WTC11 (cell line): ENCODE results near the gene SART1. TPM values are rescaled to one million over a fixed set of nuclear protein-coding genes. Genes with fewer than 3 reads are reported as not detected.

Experiments used
- ATAC-seq: fragments of 200-7000 bp; cut with Tn5 transposase; 2 replicates; pipeline ENCODE4 v1.10.0; 2021; ENCODE audit warnings: mild to moderate bottlenecking, moderate library complexity
- CTCF ChIA-PET: fragments of 300-600 bp; sonication (Branson Sonifier 250); formaldehyde crosslinking; loops from one replicate; lab custom pipeline; 2021; ENCODE audit warnings: antibody characterized with exemption; lab: Charles Lee
- POLR2A ChIA-PET: fragments of 350-600 bp; sonication (Branson Sonifier 250); formaldehyde crosslinking; loops from one replicate; lab custom pipeline; 2021; ENCODE audit warnings: antibody characterized with exemption; lab: Charles Lee
- DNase-seq: peaks from one replicate; pipeline ENCODE4 v3.0.0; 2021; ENCODE audit warnings: low spot score
- H3K27ac Mint-ChIP-seq: 2 replicates; pipeline ENCODE4 v1.8.0; 2021; ENCODE audit warnings: mixed read lengths
- H3K27me3 Mint-ChIP-seq: 2 replicates; pipeline ENCODE4 v1.8.0; 2021; ENCODE audit warnings: low read depth, mild to moderate bottlenecking, moderate library complexity, mixed read lengths
- H3K36me3 Mint-ChIP-seq: 2 replicates; pipeline ENCODE4 v1.8.0; 2021; ENCODE audit warnings: mixed read lengths
- H3K4me1 Mint-ChIP-seq: 2 replicates; pipeline ENCODE4 v1.8.0; 2022; ENCODE audit warnings: mixed read lengths
- H3K4me3 Mint-ChIP-seq: 2 replicates; pipeline ENCODE4 v1.8.0; 2021; ENCODE audit warnings: mild to moderate bottlenecking, moderate library complexity, mixed read lengths
- H3K9me3 Mint-ChIP-seq: 2 replicates; pipeline ENCODE4 v1.8.0; 2021; ENCODE audit warnings: mixed read lengths
- CREM ChIP-seq: sonication (generic); formaldehyde crosslinking; IDR thresholded peaks from 2 replicates; pipeline ENCODE4 v1.8.1; 2022; ENCODE audit warnings: mild to moderate bottlenecking, missing genetic modification reagents, moderate library complexity
- E2F4 ChIP-seq: sonication (generic); formaldehyde crosslinking; IDR thresholded peaks from 2 replicates; pipeline ENCODE4 v1.8.1; 2022; ENCODE audit warnings: low read depth, mild to moderate bottlenecking, moderate library complexity, missing genetic modification reagents, borderline replicate concordance
- ESRRA ChIP-seq: sonication (generic); formaldehyde crosslinking; IDR thresholded peaks from 2 replicates; pipeline ENCODE4 v1.8.1; 2022; ENCODE audit warnings: mild to moderate bottlenecking, missing genetic modification reagents, borderline replicate concordance
- FOXJ3 ChIP-seq: sonication (generic); formaldehyde crosslinking; IDR thresholded peaks from 2 replicates; pipeline ENCODE4 v1.9.0; 2021; ENCODE audit warnings: missing genetic modification reagents, mild to moderate bottlenecking, borderline replicate concordance
- FOXK1 ChIP-seq: sonication (generic); formaldehyde crosslinking; IDR thresholded peaks from 2 replicates; pipeline ENCODE4 v1.8.0; 2022; ENCODE audit warnings: mild to moderate bottlenecking, moderate library complexity, missing genetic modification reagents
- FOXP1 ChIP-seq: sonication (generic); formaldehyde crosslinking; IDR thresholded peaks from 2 replicates; pipeline ENCODE4 v1.8.0; 2022; ENCODE audit warnings: missing genetic modification reagents, mild to moderate bottlenecking, moderate library complexity, borderline replicate concordance
- GABPB1 ChIP-seq: sonication (generic); formaldehyde crosslinking; IDR thresholded peaks from 2 replicates; pipeline ENCODE4 v1.8.1; 2023; ENCODE audit warnings: mild to moderate bottlenecking, missing genetic modification reagents
- GTF2I ChIP-seq: fragments of 250-450 bp; sonication (Bioruptor Pico); conservative IDR thresholded peaks from 2 replicates; pipeline ENCODE4 v1.4.0; 2021; ENCODE audit warnings: mild to moderate bottlenecking
- IRF1 ChIP-seq: sonication (generic); formaldehyde crosslinking; IDR thresholded peaks from 2 replicates; pipeline ENCODE4 v1.8.0; 2023; ENCODE audit warnings: missing genetic modification reagents
- JAZF1 ChIP-seq: fragments of 250-450 bp; sonication (Bioruptor Pico); IDR thresholded peaks from 2 replicates; pipeline ENCODE4 v1.9.0; 2021; ENCODE audit warnings: moderate library complexity, mild to moderate bottlenecking, inconsistent platforms
- KAT7 ChIP-seq: sonication (generic); formaldehyde crosslinking; IDR thresholded peaks from 2 replicates; pipeline ENCODE4 v1.8.1; 2023; ENCODE audit warnings: missing genetic modification reagents, mild to moderate bottlenecking, borderline replicate concordance
- MAX ChIP-seq: sonication (generic); formaldehyde crosslinking; IDR thresholded peaks from 2 replicates; pipeline ENCODE4 v1.8.0; 2022; ENCODE audit warnings: mild to moderate bottlenecking, missing genetic modification reagents
- NR2C2 ChIP-seq: sonication (generic); formaldehyde crosslinking; IDR thresholded peaks from 2 replicates; pipeline ENCODE4 v1.8.0; 2022; ENCODE audit warnings: mild to moderate bottlenecking, missing genetic modification reagents
- SMAD4 ChIP-seq: sonication (generic); formaldehyde crosslinking; IDR thresholded peaks from 2 replicates; pipeline ENCODE4 v1.8.0; 2022; ENCODE audit warnings: mild to moderate bottlenecking, missing genetic modification reagents
- TP53 ChIP-seq: sonication (generic); formaldehyde crosslinking; IDR thresholded peaks from 2 replicates; pipeline ENCODE4 v1.8.1; 2023; ENCODE audit warnings: mild to moderate bottlenecking, missing genetic modification reagents
- USF1 ChIP-seq: sonication (generic); formaldehyde crosslinking; IDR thresholded peaks from 2 replicates; pipeline ENCODE4 v1.8.0; 2022; ENCODE audit warnings: mild to moderate bottlenecking, missing genetic modification reagents
- ZMAT4 ChIP-seq: fragments of 250-450 bp; sonication (Bioruptor Pico); IDR thresholded peaks from 2 replicates; pipeline ENCODE4 v1.9.0; 2021; ENCODE audit warnings: mild to moderate bottlenecking
- ZNF263 ChIP-seq: sonication (generic); formaldehyde crosslinking; IDR thresholded peaks from 2 replicates; pipeline ENCODE4 v1.8.1; 2022; ENCODE audit warnings: low read depth, mild to moderate bottlenecking, moderate library complexity, missing genetic modification reagents
- ZNF532 ChIP-seq: fragments of 250-450 bp; sonication (Bioruptor Pico); IDR thresholded peaks from 2 replicates; pipeline ENCODE4 v1.9.0; 2021; ENCODE audit warnings: mild to moderate bottlenecking, borderline replicate concordance
- ZNF671 ChIP-seq: fragments of 250-450 bp; sonication (Bioruptor Pico); IDR thresholded peaks from 2 replicates; pipeline ENCODE4 v1.8.0; 2021; ENCODE audit warnings: mild to moderate bottlenecking
- total RNA-seq: library from RNA; stranded (reverse); gene quantifications from 3 replicates; pipeline ENCODE4 v1.2.3, GENCODE V29; 2021

Gene SART1
- total RNA-seq, 1 experiment from 2014 or later = 57.0 TPM

- Mint-ChIP-seq H3K36me3 (peaks cover 12% of the 10 kb centered on the region), H3K4me3 (peak overlapping the region; percentile 82), H3K27ac (no peak overlapping the region), H3K27me3 (no peaks in the 10 kb centered on the region), H3K4me1 (peaks cover 9% of the 10 kb centered on the region), H3K9me3 (no peaks in the 10 kb centered on the region)
- ChIA-PET POLR2A (no interaction called here), CTCF (interaction anchor here (0.7 to 1.5 kb wide), 4 partner anchors 12 to 36 kb away, joined by 3 to 6 read pairs (median 4); partner anchors contain the start of gene FIBP)
- DNase-seq = no peak
- ATAC-seq = no peak
- TF ChIP-seq GABPB1 (CRISPR knock-in tag) = no peak
Observed at GRCh38 chr11:65920372-65920802, 41.1 kb upstream of the SART1 start.

GRCh38 chr11:65921033-65921555 lies 40.4 kb upstream of the SART1 start:
- TF ChIP-seq NR2C2 (no peak), E2F4 (CRISPR knock-in tag) (no peak), CREM (no peak)
- TF ChIP-seq, all 79 proteins: peak for 0
- peaks cover 8% of the 10 kb centered on the region; the same call in 1 of the 2 replicates for H3K4me1 Mint-ChIP-seq
- ATAC-seq (no peak), DNase-seq (no peak)
- peaks cover 12% of the 10 kb centered on the region for H3K36me3 Mint-ChIP-seq
- H3K27ac Mint-ChIP-seq = no peak overlapping the region
- H3K9me3 Mint-ChIP-seq = no peaks in the 10 kb centered on the region
- ChIA-PET POLR2A (no interaction called here), CTCF (interaction anchor here (0.7 to 1.5 kb wide), 3 partner anchors 11 to 37 kb away, joined by 3 to 6 read pairs (median 3); partner anchors contain the start of gene FIBP)
- H3K27me3 Mint-ChIP-seq = no peaks in the 10 kb centered on the region
- peak overlapping the region; percentile 82 for H3K4me3 Mint-ChIP-seq

- Mint-ChIP-seq H3K9me3 (no peaks in the 10 kb centered on the region), H3K4me3 (no peak overlapping the region), H3K4me1 (peaks cover 7% of the 10 kb centered on the region; the same call in 1 of the 2 replicates), H3K36me3 (peaks cover 12% of the 10 kb centered on the region), H3K27me3 (no peaks in the 10 kb centered on the region), H3K27ac (no peak overlapping the region; the same call in 1 of the 2 replicates)
- ChIA-PET CTCF (interaction anchor here (1.0 to 1.5 kb wide), 2 partner anchors 10 to 33 kb away, joined by 3 to 6 read pairs; partner anchors contain the start of gene FIBP), POLR2A (interaction anchor here (0.6 kb wide), 1 partner anchor 23 kb away, joined by 3 read pairs; no protein-coding TSS in a partner anchor)
- TF ChIP-seq ZNF263 (CRISPR knock-in tag) = no peak
- TF ChIP-seq KAT7 (CRISPR knock-in tag) = no peak
- no peak for TF ChIP-seq ESRRA
- no peak for TF ChIP-seq NR2C2
- no peak for TF ChIP-seq TP53
- TF ChIP-seq MAX = no peak
- TF ChIP-seq SMAD4 (CRISPR knock-in tag) = no peak
- no peak for TF ChIP-seq FOXK1 (CRISPR knock-in tag)
- no peak for TF ChIP-seq USF1 (CRISPR knock-in tag)
- no peak for TF ChIP-seq ZMAT4 (CRISPR knock-in tag)
- no peak for TF ChIP-seq FOXJ3 (CRISPR knock-in tag)
- DNase-seq (no peak), ATAC-seq (no peak)
Observed at GRCh38 chr11:65921876-65922275, 39.7 kb upstream of the SART1 start.

GRCh38 chr11:65922565-65922964 lies 39.0 kb upstream of the SART1 start:
- H3K36me3 Mint-ChIP-seq = peaks cover 12% of the 10 kb centered on the region
- DNase-seq (no peak), ATAC-seq (no peak)
- no peaks in the 10 kb centered on the region for H3K27me3 Mint-ChIP-seq
- no peak overlapping the region for H3K4me3 Mint-ChIP-seq
- H3K9me3 Mint-ChIP-seq = no peaks in the 10 kb centered on the region
- no peak overlapping the region; the same call in 1 of the 2 replicates for H3K27ac Mint-ChIP-seq
- POLR2A ChIA-PET = interaction anchor here (1.0 kb wide), 1 partner anchor 32 kb away, joined by 4 read pairs; the partner anchor contains the start of gene CCDC85B
- H3K4me1 Mint-ChIP-seq = peaks cover 4% of the 10 kb centered on the region; the same call in 1 of the 2 replicates
- CTCF ChIA-PET = interaction anchor here (0.9 to 1.4 kb wide), 2 partner anchors 34 to 38 kb away, joined by 3 to 7 read pairs; partner anchors contain the start of gene FIBP
- no peak for TF ChIP-seq ZNF532 (CRISPR knock-in tag)
- no peak for TF ChIP-seq GTF2I (CRISPR knock-in tag)
- TF ChIP-seq JAZF1 (CRISPR knock-in tag) = no peak
- no peak for TF ChIP-seq FOXP1 (CRISPR knock-in tag)
- TF ChIP-seq IRF1 (CRISPR knock-in tag) = no peak
- TF ChIP-seq ZNF671 (CRISPR knock-in tag) = no peak
- TF ChIP-seq ESRRA = no peak
